Activated T-helper 1 cell treated with Interleukin-2 at 50 U/mL for 16 hours (primary cell): ENCODE measurements around the gene GRK6.

Source experiments
- DNase-seq: peaks from one replicate; pipeline ENCODE4 v3.0.0-alpha.2; 2020; ENCODE audit warnings: low read depth

GRK6 gene

DNA sequence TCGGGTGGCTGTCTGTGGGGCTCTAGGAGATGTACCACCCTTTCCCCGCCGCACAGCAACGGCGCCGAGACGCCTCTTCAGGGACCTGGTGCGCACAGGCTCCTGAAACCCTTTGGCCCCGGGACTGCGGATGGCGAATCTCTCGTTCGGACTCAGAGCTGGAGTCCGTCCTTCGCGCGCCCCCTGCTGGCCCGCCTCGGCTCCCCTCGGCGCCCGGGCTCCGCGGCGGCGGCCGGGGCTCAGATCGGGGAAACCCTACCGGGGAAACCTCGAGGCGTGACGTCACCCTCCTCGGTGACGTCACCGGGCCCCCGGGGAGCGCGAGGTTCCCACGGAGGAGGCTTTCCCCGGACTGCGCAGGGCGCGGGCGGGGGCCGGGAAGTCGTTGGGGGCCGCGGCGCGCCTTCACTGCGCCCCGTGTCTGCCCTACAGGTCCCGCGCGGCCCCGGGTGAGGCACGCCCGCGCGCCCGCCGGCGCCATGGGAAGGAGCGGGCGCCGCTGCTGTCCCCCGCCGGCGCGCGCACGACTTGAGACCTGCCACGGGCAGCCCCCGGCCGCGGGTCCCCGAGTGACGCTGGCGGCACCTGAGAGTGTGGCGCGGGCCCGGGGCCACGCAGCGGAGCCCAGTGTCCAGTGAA lies 28.0 kb downstream of the GRK6 start:
- peak; percentile 91 for DNase-seq

DNA sequence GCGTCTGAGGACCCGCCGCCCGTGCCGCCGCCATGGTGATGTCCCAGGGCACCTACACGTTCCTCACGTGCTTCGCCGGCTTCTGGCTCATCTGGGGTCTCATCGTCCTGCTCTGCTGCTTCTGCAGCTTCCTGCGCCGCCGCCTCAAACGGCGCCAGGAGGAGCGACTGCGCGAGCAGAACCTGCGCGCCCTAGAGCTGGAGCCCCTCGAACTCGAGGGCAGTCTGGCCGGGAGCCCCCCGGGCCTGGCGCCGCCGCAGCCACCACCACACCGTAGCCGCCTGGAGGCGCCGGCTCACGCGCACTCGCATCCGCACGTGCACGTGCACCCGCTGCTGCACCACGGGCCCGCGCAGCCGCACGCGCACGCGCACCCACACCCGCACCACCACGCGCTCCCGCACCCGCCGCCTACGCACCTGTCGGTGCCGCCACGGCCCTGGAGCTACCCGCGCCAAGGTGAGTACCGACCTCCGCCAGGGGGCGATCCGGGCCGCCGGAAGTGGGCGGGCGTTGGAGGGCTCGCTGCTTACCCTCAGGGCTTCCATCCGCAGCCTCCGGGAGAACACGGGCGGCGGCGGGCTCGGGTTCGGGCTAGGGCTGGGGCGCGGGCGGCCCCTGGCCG lies 28.7 kb downstream of the GRK6 start:
- DNase-seq: peak; percentile 89

DNA sequence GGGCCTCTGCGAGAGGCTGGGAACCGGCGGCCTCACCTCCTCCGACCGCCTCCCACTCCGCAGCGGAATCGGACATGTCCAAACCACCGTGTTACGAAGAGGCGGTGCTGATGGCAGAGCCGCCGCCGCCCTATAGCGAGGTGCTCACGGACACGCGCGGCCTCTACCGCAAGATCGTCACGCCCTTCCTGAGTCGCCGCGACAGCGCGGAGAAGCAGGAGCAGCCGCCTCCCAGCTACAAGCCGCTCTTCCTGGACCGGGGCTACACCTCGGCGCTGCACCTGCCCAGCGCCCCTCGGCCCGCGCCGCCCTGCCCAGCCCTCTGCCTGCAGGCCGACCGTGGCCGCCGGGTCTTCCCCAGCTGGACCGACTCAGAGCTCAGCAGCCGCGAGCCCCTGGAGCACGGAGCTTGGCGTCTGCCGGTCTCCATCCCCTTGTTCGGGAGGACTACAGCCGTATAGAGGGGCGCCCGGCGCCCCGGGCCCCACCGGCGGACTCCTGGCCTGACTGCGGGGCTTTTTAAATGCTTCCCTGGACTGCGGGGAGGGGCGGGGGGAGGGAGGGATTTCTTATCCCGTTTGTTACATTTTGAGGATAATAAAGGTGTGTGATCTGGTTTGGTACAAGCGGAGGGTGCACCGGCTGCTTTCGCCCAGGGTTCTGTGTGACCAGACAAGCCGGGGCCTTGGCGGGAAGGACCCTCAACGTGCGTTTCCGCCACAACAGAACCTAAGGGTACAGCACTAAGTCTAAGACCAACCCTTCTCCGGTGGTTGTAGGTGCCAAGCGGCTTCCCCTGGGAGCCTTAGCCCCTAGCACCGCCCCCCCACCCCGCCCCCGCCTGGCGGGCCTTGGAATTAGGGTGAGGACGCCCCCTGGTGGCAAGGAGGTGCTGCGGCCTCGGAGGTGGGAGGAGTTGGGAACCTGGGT lies 29.4 kb downstream of the GRK6 start:
- peak; percentile 90 for DNase-seq

- DNase-seq: no peak
Measured at GRCh38 chr5:177456591-177456964, 30.1 kb downstream of the GRK6 start.

DNA sequence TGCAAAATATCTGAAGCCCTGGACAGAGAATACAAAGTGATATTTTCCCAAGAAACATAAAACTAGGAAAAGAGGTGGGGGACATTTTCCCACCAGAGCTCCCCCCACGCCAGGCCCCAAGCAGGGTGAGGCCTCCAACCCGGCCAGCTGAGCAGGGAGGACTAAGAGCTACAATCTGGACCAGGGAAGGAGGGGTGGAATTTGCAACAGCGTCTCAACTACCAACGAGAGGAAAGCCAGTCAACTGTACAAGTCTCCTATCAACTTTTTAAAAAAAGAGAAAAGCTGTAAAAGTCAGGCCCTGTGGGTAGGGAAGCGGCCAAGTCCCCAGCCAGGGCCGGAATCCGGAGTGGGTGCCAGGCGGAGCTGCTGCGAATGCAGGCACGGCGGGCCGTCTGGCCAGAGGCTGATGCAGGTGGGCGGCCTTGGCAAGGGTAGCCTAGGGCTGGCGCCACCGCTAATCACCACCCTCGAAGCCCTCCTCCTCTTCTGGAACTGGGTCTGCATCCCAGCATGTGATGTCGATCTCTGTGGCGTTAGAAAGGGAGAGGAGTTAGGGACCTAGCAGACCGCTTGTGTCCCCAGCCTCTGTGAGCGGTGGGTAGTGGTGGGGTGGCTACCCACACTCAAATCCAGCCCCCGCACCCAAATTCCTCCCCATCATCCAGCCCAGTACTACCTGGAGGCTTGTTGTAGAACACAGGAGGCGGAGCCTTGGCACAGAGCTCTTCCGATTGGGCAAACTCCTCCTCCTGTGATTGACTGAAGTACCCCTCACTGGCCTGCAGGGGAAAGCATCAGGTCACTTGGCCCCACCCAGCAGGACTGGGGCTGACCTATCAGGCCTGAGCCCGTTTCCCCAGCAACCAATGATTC lies 30.7 kb downstream of the GRK6 start:
- no peak for DNase-seq

DNA sequence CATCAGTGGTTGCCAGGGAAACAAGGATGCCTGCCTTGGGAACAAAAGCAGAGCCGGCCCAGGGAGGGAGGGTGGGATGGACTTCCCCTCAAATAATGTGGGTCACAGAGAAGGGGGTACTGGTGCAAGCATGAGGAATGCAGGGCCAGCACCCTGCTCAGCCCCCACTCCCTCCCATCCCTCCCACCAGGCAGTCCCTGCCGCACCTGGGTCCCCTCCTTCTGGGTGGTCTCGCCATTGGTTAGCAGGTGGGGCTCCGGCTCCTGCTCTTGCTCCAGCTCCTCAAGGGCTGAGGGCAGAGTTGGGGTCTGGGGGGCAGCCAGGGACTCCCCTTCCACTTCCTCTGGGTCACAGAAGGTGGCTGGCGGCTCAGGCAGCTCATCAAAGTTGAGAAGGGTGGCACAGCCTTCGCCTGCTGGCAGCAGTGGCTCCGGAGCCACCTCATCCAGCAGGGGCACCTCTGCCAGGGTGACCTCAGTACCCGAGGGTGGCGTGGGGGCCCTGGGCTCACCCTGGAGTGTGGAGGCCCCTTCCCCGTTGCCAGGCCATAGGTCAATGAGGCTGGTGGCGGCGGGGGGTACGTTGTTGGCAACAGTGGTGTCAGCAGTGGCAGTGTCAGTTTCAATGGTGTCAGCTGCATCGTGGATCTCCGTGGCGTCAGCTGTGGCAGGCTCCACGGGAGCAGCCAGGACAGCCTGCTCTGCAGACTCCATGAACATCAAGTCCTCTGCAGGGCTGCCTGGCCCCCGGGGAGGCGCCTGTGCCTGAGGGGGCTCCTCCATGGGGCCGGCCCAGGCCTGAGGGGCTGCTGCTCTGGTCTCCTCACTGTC lies 31.6 kb downstream of the GRK6 start:
- DNase-seq: no peak

GRCh38 chr5:177458912-177459350 lies 32.5 kb downstream of the GRK6 start:
- DNase-seq: no peak

DNA sequence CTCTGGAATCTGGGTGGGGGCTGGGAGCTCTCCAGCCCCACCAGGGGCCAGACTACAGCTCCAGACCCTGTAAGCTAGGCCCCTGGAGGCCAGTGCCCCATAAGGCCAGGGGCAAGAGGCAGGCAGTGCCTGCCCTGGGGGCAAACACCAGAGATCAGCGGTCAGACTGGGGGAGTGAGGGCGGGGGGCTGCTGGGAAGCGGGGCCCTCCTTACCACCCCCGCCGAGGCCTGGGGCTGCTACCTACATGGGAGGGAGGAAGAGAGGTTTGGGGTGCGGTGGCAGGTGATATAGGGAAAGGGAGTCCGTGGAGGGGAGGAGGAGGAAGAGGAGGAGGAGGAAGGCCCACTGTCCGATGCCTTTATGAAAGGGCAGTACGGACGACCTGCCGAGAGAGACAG lies 32.9 kb downstream of the GRK6 start:
- no peak for DNase-seq

- DNase-seq: no peak
Measured at GRCh38 chr5:177459819-177460628, 33.5 kb downstream of the GRK6 start.

DNA sequence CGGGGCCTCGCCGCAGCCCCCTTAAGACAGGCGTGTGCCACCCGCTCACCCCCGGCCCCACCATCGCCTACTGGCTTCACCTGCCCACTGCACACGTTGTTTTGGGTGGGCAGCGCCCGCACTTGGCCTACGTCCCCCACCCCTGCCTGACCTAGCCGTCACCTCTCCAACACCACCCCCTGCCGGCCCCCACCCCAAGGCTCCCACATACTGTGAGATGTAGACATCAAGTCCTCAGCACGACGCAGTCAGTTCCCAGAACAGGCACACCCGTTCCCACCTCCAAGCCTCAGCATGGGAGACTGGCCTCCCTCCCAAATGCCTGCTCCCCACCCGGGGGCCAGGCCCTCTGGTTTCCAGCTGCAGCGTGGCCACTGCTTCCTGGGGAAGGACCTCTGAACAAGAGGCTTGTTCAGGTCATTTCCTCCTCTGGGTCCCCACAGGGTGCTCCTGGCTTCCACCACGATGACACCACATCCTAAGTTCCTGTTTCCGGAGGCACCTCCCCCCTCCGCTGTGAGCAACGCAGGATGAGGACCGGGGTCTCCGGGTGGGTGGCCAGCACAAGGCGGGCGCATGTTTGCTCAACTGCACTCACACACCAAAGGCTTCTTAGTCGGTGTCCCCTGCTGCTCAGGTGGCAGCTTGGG lies 35.7 kb downstream of the GRK6 start:
- DNase-seq: no peak

DNA sequence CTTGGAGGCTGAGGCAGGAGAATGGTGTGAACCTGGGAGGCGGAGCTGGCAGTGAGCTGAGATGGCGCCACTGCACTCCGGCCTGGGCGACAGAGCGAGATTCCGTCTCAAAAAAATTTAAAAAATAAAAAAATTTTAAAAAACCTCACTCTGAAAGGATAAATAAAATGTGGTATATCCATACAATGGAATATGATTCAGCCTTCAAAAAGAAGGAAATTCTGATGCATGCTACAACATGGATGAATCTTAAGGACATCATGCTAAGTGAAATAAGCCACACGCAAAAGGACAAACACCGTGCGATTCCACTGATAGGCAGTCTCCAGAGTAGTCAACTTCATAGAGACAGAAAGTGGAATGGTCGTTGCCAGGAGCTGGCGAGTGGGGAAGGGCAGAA lies 38.6 kb downstream of the GRK6 start:
- no peak for DNase-seq

GRCh38 chr5:177466861-177467260 lies 40.4 kb downstream of the GRK6 start:
- no peak for DNase-seq

DNA sequence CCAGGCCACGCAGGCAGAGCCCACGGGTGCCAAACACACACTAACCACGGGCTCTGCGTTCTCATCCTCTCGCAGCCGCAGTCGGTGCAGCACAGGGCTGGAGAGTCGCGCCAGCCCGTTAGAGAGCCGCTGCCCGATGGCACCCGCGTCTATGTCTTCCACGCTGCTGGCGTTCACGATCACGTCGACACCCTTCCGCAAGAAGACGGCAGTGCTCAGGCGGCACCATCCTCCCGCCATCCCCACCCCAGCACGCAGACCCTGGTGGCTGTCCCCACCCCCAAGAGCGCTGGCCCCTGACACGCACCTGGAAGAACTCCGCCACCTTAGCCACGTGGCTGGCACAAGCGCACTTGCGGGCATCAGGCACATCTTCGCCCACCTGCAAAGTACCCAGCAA lies 41.0 kb downstream of the GRK6 start:
- no peak for DNase-seq

- no peak for DNase-seq
Measured at GRCh38 chr5:177468329-177468684, 41.8 kb downstream of the GRK6 start.

GRCh38 chr5:177468685-177469628 lies 42.5 kb downstream of the GRK6 start:
- no peak for DNase-seq

GRCh38 chr5:177469750-177470525 lies 43.5 kb downstream of the GRK6 start:
- DNase-seq: no peak

DNA sequence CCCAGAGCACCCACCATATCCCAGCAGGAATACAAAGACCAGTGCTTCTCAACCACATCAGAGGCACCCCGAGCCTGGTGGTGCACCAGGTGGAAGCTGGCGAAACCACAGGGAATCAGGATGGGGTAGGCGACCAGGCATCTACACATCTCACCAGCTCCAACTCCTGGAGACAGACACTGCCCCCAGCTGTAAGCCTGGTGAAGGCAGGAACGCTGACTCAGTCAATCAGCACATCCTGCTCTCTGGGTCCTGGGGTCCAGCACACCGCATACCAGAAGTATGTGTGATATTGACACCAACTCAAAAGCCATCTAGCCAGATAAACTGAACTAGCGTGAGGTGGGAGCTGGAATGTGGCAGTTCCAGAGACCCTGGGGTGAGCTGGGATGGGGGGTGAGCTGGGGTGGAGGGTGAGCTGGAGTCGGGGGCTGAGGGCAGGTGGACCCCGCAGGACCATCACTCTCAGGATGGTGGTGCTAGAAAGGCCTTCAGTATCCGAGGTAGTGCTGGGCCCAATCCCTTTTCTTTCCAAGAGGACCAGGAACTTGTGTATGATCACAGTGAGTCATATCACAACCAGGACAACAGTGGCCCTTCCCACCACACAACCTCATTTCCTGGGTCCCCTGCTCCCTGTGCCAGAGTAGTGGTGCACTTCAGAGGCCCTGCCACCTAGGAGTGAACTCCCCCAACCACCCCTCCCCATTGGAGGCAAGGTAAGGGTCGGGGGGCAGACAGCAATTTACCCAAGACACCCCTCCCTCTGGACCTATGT lies 44.5 kb downstream of the GRK6 start:
- DNase-seq: no peak
